Liver (tissue), 9 donors: ENCODE results near the gene OSCP1. TPM values are rescaled to one million over a fixed set of nuclear protein-coding genes. Genes with fewer than 3 reads are reported as not detected.

ENCODE experiments used
- DNase-seq: peaks from one replicate; pipeline ENCODE4 v3.0.0-alpha.2; 2017; ENCODE audit warnings: low spot score
- H3K27ac ChIP-seq, 2 donors: one replicate each; pipeline ENCODE4 v1.7.0; 2013; ENCODE audit warnings: inconsistent platforms in 2 of 2, low read length in 2 of 2, control low read depth in 1 of 2, low read depth in 1 of 2, mild to moderate bottlenecking in 1 of 2
- H3K27me3 ChIP-seq, 4 donors: one replicate each; pipeline versions ENCODE4 v1.6.1 to v1.7.0; 2013; ENCODE audit warnings: low read length in 3 of 4, inconsistent platforms in 1 of 4, mild to moderate bottlenecking in 1 of 4, moderate library complexity in 1 of 4; ENCODE audit not compliant: control insufficient read depth in 4 of 4, insufficient read depth in 4 of 4
- H3K36me3 ChIP-seq, 4 donors: one replicate each; pipeline versions ENCODE4 v1.6.1 to v1.7.0; 2013; ENCODE audit warnings: low read length in 3 of 4, mild to moderate bottlenecking in 3 of 4, low read depth in 1 of 4, moderate library complexity in 1 of 4; ENCODE audit not compliant: control insufficient read depth in 4 of 4, insufficient read depth in 3 of 4
- H3K4me1 ChIP-seq, 4 donors: one replicate each; pipeline versions ENCODE4 v1.6.1 to v1.7.0; 2013; ENCODE audit warnings: low read length in 3 of 4, mild to moderate bottlenecking in 3 of 4, moderate library complexity in 1 of 4; ENCODE audit not compliant: control insufficient read depth in 4 of 4, insufficient read depth in 4 of 4
- H3K4me3 ChIP-seq, 3 donors: one replicate each; pipeline versions ENCODE4 v1.6.1 to v1.7.0; 2013; ENCODE audit warnings: low read length in 3 of 3, control low read depth in 1 of 3, low read depth in 1 of 3, mild to moderate bottlenecking in 1 of 3
- H3K9ac ChIP-seq, 2 donors: one replicate each; pipeline ENCODE4 v1.7.0; 2013; ENCODE audit warnings: low read length in 2 of 2, mild to moderate bottlenecking in 2 of 2, moderate library complexity in 2 of 2, control low read depth in 1 of 2, low read depth in 1 of 2
- H3K9me3 ChIP-seq, 4 donors: one replicate each; pipeline versions ENCODE4 v1.6.1 to v1.7.0; 2013; ENCODE audit warnings: low read length in 3 of 4; ENCODE audit not compliant: control insufficient read depth in 4 of 4
- ATF3 ChIP-seq: IDR thresholded peaks from 2 replicates; pipeline ENCODE4 v1.6.1; 2016; ENCODE audit warnings: antibody characterized with exemption
- CTCF ChIP-seq: fragments of 150-350 bp; IDR thresholded peaks from 2 replicates; pipeline ENCODE4 v1.5.1; 2017; ENCODE audit warnings: improper control_type of control experiment, low read depth, low read length; ENCODE audit not compliant: missing input control
- EGR1 ChIP-seq, 2 donors: IDR thresholded peaks; 2 replicates each; pipeline ENCODE4 v1.6.1; 2016 to 2018; ENCODE audit warnings: antibody characterized with exemption in 2 of 2, low read depth in 2 of 2
- FOXA1 ChIP-seq: IDR thresholded peaks from 2 replicates; pipeline ENCODE4 v1.6.1; 2016; ENCODE audit warnings: antibody characterized with exemption
- FOXA2 ChIP-seq: IDR thresholded peaks from 2 replicates; pipeline ENCODE4 v1.6.1; 2016; ENCODE audit warnings: antibody characterized with exemption
- GABPA ChIP-seq, 2 donors: IDR thresholded peaks in 1 of 2; conservative IDR thresholded peaks in 1 of 2; 2 replicates each; pipeline ENCODE4 v1.6.1; 2016; ENCODE audit warnings: antibody characterized with exemption in 2 of 2, mild to moderate bottlenecking in 1 of 2, moderate library complexity in 1 of 2
- HNF4A ChIP-seq, 2 donors: conservative IDR thresholded peaks; 2 replicates each; pipeline ENCODE4 v1.6.1; 2016; ENCODE audit warnings: antibody characterized with exemption in 2 of 2, mild to moderate bottlenecking in 2 of 2
- HNF4G ChIP-seq: IDR thresholded peaks from 2 replicates; pipeline ENCODE4 v1.6.1; 2016; ENCODE audit warnings: antibody characterized with exemption
- JUND ChIP-seq, 2 donors: IDR thresholded peaks; 2 replicates each; pipeline ENCODE4 v1.6.1; 2016; ENCODE audit warnings: antibody characterized with exemption in 2 of 2
- MAX ChIP-seq: IDR thresholded peaks from 2 replicates; pipeline ENCODE4 v1.6.1; 2016; ENCODE audit warnings: antibody characterized with exemption
- NR2F2 ChIP-seq: IDR thresholded peaks from 2 replicates; pipeline ENCODE4 v1.6.1; 2016; ENCODE audit warnings: antibody characterized with exemption
- RAD21 ChIP-seq, 2 donors: IDR thresholded peaks; 2 replicates each; pipeline ENCODE4 v1.6.1; 2016; ENCODE audit warnings: antibody characterized with exemption in 2 of 2, mild to moderate bottlenecking in 2 of 2
- REST ChIP-seq: IDR thresholded peaks from 2 replicates; pipeline ENCODE4 v1.6.1; 2016; ENCODE audit warnings: antibody characterized with exemption, mild to moderate bottlenecking
- RXRA ChIP-seq, 2 donors: IDR thresholded peaks; 2 replicates each; pipeline ENCODE4 v1.6.1; 2017 to 2018; ENCODE audit warnings: antibody characterized with exemption in 2 of 2, mild to moderate bottlenecking in 1 of 2
- SP1 ChIP-seq: IDR thresholded peaks from 2 replicates; pipeline ENCODE4 v1.6.1; 2018; ENCODE audit warnings: antibody characterized with exemption, mild to moderate bottlenecking
- TAF1 ChIP-seq: conservative IDR thresholded peaks from 2 replicates; pipeline ENCODE4 v1.6.1; 2016; ENCODE audit warnings: antibody characterized with exemption, mild to moderate bottlenecking
- YY1 ChIP-seq: IDR thresholded peaks from 2 replicates; pipeline ENCODE4 v1.6.1; 2016; ENCODE audit warnings: antibody characterized with exemption, mild to moderate bottlenecking
- ZBTB33 ChIP-seq: IDR thresholded peaks from 2 replicates; pipeline ENCODE4 v1.6.1; 2016; ENCODE audit warnings: antibody characterized with exemption
- WGBS: extraction: QIAGEN DNeasy Blood & Tissue Kit; methylation state at CpG from one replicate; pipeline ENCODE4 v1.1.7; 2013; 5-methylcytosine and 5-hydroxymethylcytosine counted together
- polyA plus RNA-seq, 2 donors: library from polyadenylated mRNA; stranded (reverse) in 1 of 2; unstranded in 1 of 2; fragments of 200-250 nt in 1 of 2; fragments of >200 nt in 1 of 2; fragmentation: Nextera tagmentation in 1 of 2; extraction: Ambion mirVana in 1 of 2; gene quantifications; one replicate each; pipeline versions ENCODE4 v1.2.1 to v1.2.3, GENCODE V29; 2013 to 2015
- total RNA-seq, 2 donors: library from RNA; depleted of rRNA; stranded (reverse); fragments of >200 nt; gene quantifications; one replicate each; pipeline ENCODE4 v1.2.3, GENCODE V29; 2014
- donor health status: healthy.
- donor health status: healthy.
- donor health status: healthy.
- donor health status: healthy.
- donor health status: healthy.

The OSCP1 gene
- total and polyA plus RNA-seq, 4 donors, result 1.1 to 1.7 (median 1.5) TPM

- H3K4me3 ChIP-seq, result no peak overlapping the region
- no peaks in the 10 kb centered on the region for H3K27me3 ChIP-seq
- 77% methylated on average over 5 of the region's 5 CpGs for WGBS
- TF ChIP-seq JUND (IDR thresholded peaks at IDR 0.05), result no peak
- no peak for TF ChIP-seq NR2F2
- TF ChIP-seq ATF3, result no peak
- TF ChIP-seq RAD21 (IDR thresholded peaks at IDR 0.05), result no peak
- TF ChIP-seq CTCF, result no peak
- TF ChIP-seq TAF1, result no peak
- TF ChIP-seq EGR1 (IDR thresholded peaks at IDR 0.05; ENCODE audit: low read depth in 2 of 2), result no peak
- TF ChIP-seq RXRA (IDR thresholded peaks at IDR 0.05), result no peak
- no peak for TF ChIP-seq HNF4A (conservative IDR thresholded peaks at IDR 0.05)
- no peak for TF ChIP-seq HNF4G
- no peak for TF ChIP-seq YY1
- TF ChIP-seq ZBTB33, result no peak
- no peak for TF ChIP-seq REST
- no peak for TF ChIP-seq SP1
- no peak for TF ChIP-seq GABPA (IDR thresholded peaks at IDR 0.05 in 1 of 2, conservative IDR thresholded peaks at IDR 0.05 in 1 of 2)
- TF ChIP-seq FOXA1, result no peak
- no peak for TF ChIP-seq MAX
- TF ChIP-seq FOXA2, result no peak
- no peaks in the 10 kb centered on the region for H3K36me3 ChIP-seq
- no peak overlapping the region for H3K27ac ChIP-seq
- no peak for DNase-seq
- no peak overlapping the region for H3K9ac ChIP-seq
- H3K9me3 ChIP-seq, result no peaks in the 10 kb centered on the region
- peaks cover 3 to 13% (median 6%) of the 10 kb centered on the region in 4 donors for H3K4me1 ChIP-seq
These were observed 3.5 kb downstream of the OSCP1 start for GRCh38 chr1:36446746-36447145.
